GM18520 (cell line): ENCODE results near the gene ZNF286A.
"Not testable (repeated sequence)": the region's sequence is repeated elsewhere in the genome, so short reads cannot be mapped to it uniquely, and the experiment has no call there.

ENCODE experiments used
- ATAC-seq: cut with Tn5 transposase; IDR thresholded peaks from one replicate; pipeline ENCODE4 v1.9.1; 2021; ENCODE audit not compliant: unreplicated experiment

ZNF286A gene

DNA sequence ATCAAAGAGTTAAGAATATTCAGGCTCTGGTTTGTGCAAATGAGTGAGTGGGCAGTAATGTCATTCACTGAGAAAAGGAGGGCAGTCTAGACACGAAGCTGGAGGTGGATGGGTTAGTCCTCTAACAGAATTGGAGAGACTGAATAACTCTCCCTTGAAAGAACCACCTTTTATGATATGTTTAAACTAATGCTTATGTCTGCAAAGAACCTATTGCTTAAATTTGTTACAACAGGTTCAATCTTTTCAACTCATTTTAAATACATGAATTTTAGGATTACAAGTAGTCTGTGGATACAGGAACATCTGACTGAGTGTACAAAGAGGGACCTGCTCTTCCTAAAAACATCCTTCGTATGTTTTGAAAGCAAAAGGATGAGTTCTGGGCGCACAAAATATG lies 585 bp upstream of the ZNF286A start:
- ATAC-seq = not testable (repeated sequence)

DNA sequence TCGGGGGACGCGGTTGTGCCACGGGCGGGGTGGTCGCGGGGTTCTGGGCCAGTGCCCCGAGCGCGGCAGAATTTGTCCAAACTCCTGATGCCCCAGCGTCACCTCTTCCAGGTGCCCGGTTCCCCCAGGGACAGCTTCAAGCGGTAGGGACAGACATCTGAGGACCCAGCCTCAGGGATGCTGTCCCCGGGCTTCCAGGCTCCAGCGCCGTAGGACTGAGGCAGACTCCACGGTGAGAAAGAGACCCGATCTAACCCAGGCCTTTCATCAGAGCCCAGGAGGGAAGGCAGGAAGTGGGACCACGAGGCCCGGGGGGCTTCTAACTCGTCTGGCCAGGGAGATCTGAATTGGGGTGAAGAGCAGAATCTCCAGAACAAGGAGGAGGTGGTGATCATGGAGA lies 385 bp downstream of the ZNF286A start:
- ATAC-seq = not testable (repeated sequence)

DNA sequence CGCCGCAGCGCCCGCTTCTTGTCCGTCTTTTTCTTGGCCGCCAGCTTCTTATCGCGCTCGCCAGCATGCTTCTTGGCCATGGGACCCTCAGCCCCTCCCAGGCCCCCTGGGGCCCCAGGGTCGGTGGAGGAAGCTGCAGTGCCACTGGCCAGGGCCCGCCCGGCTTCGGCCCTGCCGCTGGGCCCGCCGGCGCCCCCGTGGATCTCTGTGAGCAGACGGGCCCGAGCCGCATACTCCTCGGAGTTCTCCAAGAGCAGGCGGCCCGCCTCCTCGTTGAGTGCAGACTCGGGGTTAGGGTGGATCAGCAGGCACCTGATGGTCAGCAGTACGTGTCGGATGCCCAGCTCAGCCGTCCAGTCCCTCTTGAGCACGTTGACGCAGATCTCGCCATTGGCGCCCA lies 4.7 kb downstream of the ZNF286A start:
- ATAC-seq = not testable (repeated sequence)

DNA sequence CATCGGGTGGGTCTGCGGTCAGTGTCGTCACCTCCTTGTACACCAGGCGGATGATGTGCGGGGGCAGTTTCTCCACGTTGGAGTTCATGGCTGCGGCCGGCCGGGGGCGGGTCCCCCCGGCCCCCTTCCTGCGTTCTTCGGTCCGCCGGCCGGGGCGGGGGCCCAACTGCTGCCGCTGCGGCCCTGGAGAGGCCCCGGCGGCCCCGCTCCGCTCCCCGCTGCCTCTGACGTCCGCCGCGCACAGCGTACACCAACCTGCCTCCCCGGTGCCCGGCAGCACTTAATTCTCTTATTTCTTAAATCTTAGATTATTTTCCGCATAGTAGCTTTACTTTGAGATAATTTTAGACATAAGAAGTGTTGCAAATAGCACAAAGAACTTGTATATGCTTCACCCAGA lies 5.3 kb downstream of the ZNF286A start:
- ATAC-seq = not testable (repeated sequence)

DNA sequence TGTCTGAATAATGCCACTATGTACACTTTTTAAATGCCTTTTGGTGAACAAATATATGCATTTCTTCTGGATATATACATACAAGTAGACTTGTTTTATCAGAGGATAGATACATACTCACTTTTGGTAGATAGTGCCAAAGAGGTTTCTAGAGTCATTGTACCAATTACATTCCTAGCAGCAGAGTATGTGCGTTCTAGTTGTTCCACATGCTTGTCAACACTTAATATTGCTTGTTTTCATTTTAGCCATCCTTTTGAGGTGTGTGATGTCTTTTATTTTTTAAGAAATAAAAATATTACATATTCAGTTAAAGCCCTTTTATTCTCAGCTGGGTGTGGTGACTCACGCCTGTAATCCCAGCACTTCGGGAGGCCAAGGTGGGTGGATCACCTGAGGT lies 9.3 kb downstream of the ZNF286A start:
- not testable (repeated sequence) for ATAC-seq

DNA sequence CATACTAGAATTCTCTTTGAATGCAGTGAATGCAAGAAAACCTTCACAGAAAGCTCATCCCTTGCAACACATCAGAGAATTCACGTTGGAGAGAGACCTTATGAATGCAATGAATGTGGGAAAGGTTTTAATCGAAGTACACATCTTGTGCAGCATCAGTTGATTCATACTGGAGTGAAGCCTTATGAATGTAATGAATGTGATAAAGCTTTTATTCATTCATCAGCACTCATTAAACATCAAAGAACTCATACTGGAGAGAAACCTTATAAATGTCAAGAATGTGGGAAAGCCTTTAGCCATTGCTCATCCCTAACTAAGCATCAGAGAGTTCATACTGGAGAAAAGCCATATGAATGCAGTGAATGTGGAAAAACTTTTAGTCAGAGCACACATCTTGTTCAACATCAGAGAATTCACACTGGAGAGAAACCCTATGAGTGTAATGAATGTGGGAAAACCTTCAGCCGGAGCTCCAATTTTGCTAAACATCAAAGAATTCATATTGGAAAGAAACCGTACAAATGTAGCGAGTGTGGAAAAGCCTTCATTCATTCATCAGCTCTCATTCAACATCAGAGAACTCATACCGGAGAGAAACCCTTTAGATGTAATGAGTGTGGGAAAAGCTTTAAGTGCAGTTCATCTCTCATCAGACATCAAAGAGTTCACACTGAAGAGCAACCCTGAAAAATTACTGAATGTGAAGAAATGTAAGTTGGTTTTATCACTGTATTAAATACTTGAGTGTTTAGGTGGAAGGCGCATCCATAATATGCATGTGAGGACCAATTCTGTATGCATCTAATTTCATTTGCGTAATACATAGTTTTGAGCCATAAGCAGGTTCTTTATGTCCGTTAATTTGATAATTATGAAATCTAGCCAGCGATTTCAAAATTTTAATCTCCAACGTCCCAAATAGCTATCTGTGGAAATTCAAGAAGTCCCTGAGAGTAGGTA lies 17.3 kb downstream of the ZNF286A start:
- not testable (repeated sequence) for ATAC-seq

DNA sequence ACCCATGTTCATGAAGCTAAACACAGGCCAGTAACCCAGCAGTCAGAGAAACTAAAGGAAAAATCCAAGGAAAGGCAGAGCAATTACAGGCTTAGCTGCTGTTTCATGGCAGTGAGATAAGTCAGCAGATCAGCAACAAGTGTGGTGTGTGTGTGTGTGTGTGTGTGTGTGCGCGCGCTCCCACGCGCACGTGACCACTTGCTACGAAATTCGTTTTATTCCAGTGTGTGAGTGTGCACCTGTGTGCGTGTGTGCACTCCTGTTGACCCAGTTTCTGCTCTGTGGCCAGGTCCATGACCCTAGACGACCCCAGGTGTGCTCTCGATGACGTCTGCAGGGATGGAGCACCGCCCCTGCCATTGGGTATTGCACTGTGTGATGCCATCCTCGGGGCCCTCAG lies 31.0 kb downstream of the ZNF286A start:
- not testable (repeated sequence) for ATAC-seq

DNA sequence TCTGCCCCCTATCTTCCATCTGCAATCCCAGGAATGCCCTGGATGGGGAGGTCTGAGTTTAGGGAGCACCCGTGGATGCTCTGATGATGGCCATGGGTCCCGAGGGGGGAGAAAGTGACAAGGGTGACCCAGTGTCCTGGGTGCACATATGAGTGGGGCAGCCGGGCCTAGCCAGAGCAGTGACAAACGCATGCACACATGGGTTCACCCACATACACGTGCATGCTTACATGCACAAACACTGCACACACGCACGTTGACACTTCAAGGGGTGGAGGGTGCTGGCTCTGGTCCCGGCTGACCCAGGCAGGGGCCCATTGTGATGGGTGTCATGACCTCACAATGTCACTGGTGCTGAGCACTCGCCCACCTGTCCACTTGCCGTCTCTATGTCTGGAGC lies 32.3 kb downstream of the ZNF286A start, which contains the start of gene TBC1D26:
Gene TBC1D26 (plus strand): TSS at position 384 of the 400 bp plus-strand sequence. CDS start 3,066 bp downstream, outside the sequence.
- ATAC-seq = not testable (repeated sequence)

DNA sequence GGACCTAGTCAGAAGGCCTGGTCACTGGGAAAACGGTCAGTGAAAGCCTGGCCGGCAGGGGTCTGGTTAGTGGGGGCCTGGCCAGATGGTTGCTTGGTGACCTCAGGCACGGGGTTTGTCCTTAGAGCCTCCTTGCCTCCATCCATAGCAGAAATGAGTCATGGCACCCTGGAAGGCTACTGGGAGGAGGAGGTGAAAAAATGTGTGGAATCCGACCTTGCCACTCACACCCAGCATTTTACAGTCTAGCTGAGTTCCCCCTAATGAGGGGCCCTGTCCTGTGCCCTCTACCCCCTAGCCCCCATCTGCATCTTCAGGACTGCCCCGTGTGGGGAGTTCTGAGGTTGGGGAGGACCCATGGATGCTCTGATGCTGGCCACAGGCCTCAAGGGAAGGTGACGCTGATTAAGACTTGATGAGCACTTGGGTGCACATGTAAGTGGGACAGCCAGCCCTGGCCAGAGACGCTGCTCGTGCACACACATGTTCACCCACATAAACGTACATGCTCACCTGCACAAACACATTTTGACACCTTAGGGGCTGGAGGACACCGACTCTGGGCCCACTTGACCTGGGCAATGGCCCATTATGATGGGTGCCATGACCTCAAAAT lies 33.7 kb downstream of the ZNF286A start:
- not testable (repeated sequence) for ATAC-seq

DNA sequence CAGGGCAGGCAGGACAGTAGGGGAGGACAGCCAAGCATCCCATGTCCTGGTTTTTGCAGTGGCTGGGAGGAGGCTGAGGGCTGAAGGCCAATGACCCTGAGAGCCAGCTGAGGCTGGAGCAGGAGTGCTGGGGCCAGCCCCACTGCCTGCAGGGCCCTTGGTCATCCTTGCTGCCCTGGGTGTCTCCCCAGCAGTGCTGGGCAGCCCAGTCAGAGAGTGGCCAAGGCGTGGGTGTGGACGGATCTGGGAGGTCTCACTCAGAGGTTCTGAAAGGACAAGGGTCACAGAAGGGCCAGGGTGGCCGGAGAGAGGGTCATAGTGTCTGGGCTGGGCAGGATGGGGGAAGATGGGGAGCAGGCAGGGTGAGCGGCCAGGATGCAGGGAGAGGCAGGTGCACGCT lies 37.0 kb downstream of the ZNF286A start:
- not testable (repeated sequence) for ATAC-seq

DNA sequence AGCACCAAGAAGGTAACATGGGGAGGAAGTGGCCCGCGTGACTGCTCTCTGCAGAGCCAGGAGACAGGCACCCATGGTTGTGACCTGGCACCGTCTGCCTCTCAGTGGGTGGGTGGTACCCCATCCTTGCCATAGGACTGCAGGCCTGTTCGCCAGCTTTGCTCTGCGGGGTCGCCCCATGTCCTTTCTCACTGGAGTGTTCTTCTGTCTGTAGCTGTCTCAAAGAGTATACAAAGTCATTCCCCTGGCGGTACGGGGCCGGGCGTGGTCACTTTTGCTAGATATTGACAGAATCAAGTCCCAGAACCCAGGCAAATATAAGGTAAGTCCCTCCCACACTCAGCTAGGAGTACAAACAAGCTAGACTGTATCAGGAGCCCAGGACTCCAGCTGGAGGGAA lies 38.5 kb downstream of the ZNF286A start:
- ATAC-seq = no peak

DNA sequence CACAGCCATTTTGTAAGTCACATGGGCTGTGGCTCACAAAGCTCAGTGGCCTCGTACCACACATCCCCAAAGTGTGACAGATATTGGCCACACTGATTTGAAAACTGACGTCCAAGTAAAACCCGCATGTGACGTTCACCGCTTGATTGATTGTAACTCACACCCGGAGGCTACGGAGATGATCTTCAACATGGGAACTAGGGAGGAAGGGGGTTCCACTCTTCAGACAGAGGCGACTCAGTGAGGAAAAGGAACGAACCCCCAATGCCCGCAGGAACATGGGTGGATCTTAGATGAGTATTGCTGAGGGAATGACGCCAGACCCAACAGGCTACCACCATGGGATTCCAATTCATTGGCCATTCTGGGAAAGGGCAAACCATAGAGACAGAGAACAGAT lies 39.7 kb downstream of the ZNF286A start:
- ATAC-seq = not testable (repeated sequence)

DNA sequence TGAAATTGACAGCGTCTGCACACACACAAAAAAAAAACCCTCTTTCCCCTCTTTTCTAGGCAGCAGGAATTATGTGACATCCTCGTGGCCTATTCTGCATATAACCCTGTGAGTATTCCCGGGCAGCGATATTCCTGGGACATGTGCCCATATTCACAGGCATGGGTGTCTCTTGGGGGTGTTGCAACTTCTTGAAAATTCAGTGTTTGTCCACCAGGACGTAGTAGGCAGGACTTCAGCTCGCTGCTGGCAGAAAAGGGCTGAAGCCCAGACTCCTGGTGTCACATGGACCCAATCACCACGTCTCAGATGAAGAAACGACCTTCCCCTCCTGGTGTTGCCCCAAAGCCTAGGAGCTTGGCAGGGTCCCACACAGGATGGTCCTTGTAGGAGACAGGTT lies 40.5 kb downstream of the ZNF286A start:
- not testable (repeated sequence) for ATAC-seq

DNA sequence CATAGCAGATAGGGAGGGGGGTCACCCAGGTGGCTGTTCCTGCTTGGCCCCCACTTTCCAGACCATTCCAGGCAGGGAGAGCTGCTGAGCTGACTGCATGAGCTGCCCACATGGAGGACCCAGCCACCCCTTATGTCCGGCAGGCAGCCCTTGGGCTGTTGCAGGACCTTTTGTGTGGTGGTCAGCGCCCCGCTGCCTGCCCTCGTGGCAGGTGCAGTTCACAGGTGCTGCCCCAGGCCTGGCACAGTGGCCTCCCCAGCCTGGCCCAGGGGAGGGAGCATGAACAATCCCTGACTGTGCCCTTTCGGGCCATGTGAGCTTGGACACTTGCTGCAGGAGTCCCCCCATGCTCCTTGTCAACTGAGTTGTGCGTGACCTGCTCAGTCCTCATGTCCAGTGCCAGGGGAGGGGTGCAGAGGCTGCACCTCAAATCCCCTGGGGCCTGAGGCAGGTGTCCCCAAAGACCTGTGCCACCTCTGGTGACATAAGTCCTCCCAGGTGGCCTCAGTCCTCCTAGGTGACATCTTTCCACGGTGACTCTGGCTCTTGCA lies 41.1 kb downstream of the ZNF286A start:
- ATAC-seq = no peak

DNA sequence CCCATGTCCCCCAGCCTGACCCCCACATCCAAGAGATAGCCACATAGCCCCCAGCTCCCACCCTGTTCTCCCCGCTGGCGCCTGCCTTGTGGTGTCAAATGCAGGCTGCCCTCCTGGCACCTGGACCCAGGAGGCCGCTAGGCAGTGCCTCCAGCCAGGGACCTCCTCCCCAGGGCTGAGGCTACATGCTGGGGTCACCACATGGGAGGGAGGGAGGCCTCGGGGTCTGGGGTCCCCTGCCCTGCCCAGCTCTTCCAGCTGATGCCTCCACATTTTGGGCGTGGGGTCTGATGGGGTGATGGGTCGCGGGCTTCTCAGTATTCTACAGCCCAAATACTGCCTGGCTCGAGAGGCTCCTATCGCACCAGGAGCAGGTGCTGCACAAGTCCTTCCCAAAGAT lies 42.1 kb downstream of the ZNF286A start:
- no peak for ATAC-seq

DNA sequence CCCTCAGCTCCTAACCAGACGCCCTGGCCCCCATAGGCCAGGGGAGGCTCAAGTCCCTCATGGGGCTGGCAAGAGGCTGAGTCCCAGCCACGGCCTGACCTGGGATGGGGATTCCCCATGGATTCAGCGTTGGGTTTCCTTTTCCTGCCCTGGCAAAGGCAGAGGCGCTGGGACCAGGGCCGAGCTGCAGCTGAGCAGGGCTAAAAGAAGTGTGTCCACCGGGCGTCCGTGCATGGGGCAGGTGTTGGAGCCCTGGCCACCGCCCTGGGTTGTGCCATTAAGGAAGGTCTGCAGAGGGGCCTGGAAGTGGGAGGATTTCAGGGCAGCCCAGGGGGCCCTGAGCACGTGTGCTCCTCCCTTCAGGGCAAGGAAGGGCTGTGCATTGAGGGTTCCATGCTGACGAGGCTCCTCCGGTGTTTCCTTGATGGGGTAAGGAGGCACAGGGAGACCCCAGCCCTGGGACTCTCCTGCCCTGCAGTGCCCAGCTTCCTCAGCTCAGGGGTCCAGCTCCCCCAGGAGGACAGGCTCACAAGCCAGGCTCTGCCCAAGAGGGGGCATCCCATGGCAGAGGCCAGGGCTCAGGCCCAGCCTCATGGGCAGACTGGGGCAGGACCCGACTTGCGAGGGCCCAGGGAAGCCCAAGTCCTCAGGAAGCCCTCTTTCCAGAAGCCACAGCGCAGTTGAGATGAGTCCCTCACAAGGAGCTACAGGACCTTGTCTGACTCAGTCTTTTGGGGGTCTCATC lies 42.7 kb downstream of the ZNF286A start:
- no peak for ATAC-seq

DNA sequence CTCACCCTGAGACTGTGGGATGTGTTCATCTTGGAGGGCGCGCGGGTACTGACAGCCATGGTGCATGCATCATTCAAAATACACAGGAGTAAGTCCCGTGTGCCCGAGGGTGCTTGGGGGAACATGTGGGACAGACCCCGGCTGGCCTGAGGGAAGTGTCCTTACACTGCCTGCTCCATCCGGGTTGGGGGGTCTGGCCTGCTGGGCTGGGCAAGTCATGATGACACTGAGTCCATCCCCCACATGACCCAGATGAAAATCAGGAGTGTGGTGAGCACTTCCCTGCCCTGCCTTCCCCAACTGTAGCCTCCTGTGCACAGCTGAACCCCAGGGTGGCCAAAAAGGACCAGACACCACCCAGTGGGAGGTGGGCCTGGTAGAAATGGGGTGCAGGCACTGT lies 43.4 kb downstream of the ZNF286A start:
- ATAC-seq = no peak

DNA sequence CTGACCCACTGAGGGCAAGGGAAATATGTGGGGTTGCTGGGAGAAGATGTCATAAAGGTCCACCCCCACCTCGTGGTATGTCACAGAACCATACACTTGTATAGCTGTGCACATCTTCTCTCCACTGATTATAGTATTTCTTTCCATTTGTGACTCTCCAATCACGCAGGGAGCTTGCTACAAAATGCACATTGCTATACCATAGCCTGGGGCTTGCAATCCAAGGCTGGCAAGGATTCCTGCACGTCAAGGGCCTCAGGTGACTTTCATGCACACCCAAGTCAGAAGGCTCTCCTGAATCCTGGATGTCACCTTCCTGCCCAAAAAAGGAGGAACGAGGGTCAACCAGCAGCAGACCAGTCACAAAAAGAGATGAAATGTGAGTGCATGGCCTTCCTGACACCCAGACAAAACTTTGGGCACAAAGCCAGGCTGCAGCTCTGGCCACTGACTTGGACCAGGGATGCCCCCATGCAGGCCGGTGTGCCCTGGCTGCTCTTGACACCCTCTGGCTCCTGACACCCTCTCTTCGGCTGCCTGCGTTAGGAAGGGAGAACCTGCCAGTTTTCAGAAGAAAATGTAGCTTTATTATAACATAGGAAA lies 44.6 kb downstream of the ZNF286A start:
- no peak for ATAC-seq

DNA sequence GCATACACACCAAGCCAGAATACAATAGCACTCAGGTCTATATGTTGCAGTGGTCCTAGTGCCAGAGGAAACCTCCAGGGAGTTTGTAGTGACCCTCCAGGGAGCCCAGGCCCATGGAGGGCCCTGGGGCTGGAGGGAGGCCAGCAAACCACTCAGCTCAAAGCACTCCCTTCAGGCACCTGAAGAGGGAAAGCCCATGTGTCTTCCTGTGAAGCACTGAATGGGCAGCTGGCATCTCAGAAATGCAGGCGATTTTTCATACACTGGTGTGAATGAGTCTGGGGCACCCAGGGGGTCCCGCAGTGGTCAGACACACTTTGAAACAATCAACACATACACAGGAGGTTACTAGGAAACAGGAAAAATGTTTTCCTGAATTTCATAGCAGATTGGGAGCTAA lies 45.3 kb downstream of the ZNF286A start:
- ATAC-seq = no peak

DNA sequence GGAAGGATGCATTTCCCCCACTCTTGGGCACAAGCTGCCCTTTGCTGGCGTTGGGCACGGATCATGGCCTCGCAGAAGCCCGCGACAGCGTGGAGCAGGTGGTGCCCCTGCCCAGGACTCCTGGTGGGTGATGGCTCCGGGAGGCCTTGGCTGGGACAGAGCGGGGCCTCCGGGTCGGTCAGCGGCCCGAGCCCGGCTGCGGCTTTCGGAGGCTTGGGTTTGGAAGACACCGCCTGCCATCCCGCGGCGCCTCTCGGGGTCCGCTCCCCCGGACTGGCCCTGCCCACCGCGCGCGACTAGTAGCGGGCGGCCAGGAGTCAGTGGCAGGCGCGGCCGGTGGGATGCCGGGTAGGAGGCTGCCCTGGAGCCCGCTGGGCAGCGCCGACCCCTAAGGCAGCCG lies 49.9 kb downstream of the ZNF286A start:
- not testable (repeated sequence) for ATAC-seq
